GM12875 (cell line): ENCODE measurements around the gene IL17A.

Source experiments
- H3K4me3 ChIP-seq: one replicate; pipeline ENCODE4 v1.5.1; 2011; ENCODE audit warnings: low read depth, low read length, control low read depth
- CTCF ChIP-seq: IDR thresholded peaks from 2 replicates; pipeline ENCODE4 v1.5.1; 2011; ENCODE audit warnings: low read depth, mild to moderate bottlenecking, control low read depth, inconsistent platforms, low read length, moderate library complexity, borderline replicate concordance; ENCODE audit not compliant: insufficient read depth

The IL17A gene

GRCh38 chr6:52233005-52233404, 46.8 kb downstream of the IL17A start:
- no peak overlapping the region for H3K4me3 ChIP-seq
- TF ChIP-seq CTCF, result no peak

GRCh38 chr6:52233975-52234823, 48.0 kb downstream of the IL17A start:
- H3K4me3 ChIP-seq, result no peak overlapping the region
- TF ChIP-seq CTCF, result peak; percentile 68; the same call in 1 of the 2 replicates
